Suprapubic skin (tissue), 4 donors: ENCODE data around the gene RNGTT. TPM values are rescaled to one million over a fixed set of nuclear protein-coding genes. Genes with fewer than 3 reads are reported as not detected.
A peak's percentile ranks its signal among the peaks of the same experiment; 100 is the strongest.

Experiments used
- DNase-seq, 2 donors: peaks; one replicate each; pipeline ENCODE4 v3.0.0-alpha.2; 2019; ENCODE audit warnings: low spot score in 2 of 2
- H3K27ac ChIP-seq: fragments of 200-600 bp; sonication (generic); one replicate; pipeline ENCODE4 v1.5.1; 2019
- H3K27me3 ChIP-seq: fragments of 200-600 bp; sonication (generic); one replicate; pipeline ENCODE4 v1.5.1; 2019
- H3K36me3 ChIP-seq: fragments of 200-600 bp; sonication (generic); one replicate; pipeline ENCODE4 v1.5.1; 2019
- H3K4me1 ChIP-seq: fragments of 200-600 bp; sonication (generic); one replicate; pipeline ENCODE4 v1.5.1; 2019
- H3K4me3 ChIP-seq: fragments of 200-600 bp; sonication (generic); one replicate; pipeline ENCODE4 v1.5.1; 2019; ENCODE audit warnings: mild to moderate bottlenecking
- H3K9me3 ChIP-seq: fragments of 200-600 bp; sonication (generic); one replicate; pipeline ENCODE4 v1.5.1; 2019
- CTCF ChIP-seq, 2 donors: fragments of 200-600 bp in 1 of 2; fragments of 450-650 bp in 1 of 2; sonication (generic) in 1 of 2; IDR thresholded peaks; one replicate each; pipeline ENCODE4 v1.5.1; 2016 to 2019; ENCODE audit warnings: antibody characterized with exemption in 2 of 2, mild to moderate bottlenecking in 1 of 2, moderate library complexity in 1 of 2
- EP300 ChIP-seq: sonication (generic); formaldehyde crosslinking; IDR thresholded peaks from one replicate; pipeline ENCODE4 v1.6.1; 2017; ENCODE audit warnings: antibody characterized with exemption
- POLR2A ChIP-seq, 2 donors: fragments of 450-650 bp; IDR thresholded peaks; one replicate each; pipeline ENCODE4 v1.6.1; 2017; ENCODE audit warnings: antibody characterized with exemption in 2 of 2, mild to moderate bottlenecking in 2 of 2, moderate library complexity in 2 of 2
- POLR2AphosphoS5 ChIP-seq, 3 donors: sonication (generic); formaldehyde crosslinking; IDR thresholded peaks; one replicate each; pipeline ENCODE4 v1.6.1; 2017; ENCODE audit warnings: antibody characterized with exemption in 3 of 3
- WGBS: methylation state at CpG from one replicate; pipeline ENCODE4 v1.1.5; 2018; 5-methylcytosine and 5-hydroxymethylcytosine counted together
- total RNA-seq, 4 donors: library from RNA; depleted of rRNA; stranded (reverse); fragments of >200 nt; gene quantifications; one replicate each; pipeline ENCODE4 v1.1.0, GENCODE V29; 2016

The RNGTT gene
- total RNA-seq, 4 donors from 2014 or later = 8.6 to 13.6 (median 11.6) TPM

- Histone ChIP-seq H3K9me3 (no peaks in the 10 kb centered on the region), H3K27ac (no peak overlapping the region), H3K4me3 (no peak overlapping the region), H3K27me3 (no peaks in the 10 kb centered on the region), H3K4me1 (no peaks in the 10 kb centered on the region), H3K36me3 (no peaks in the 10 kb centered on the region)
- WGBS = 94% methylated on average over 7 of the region's 7 CpGs
- DNase-seq = no peak
- TF ChIP-seq POLR2AphosphoS5 (IDR thresholded peaks at IDR 0.05) = no peak
- no peak for TF ChIP-seq POLR2A (IDR thresholded peaks at IDR 0.05)
- no peak for TF ChIP-seq CTCF (IDR thresholded peaks at IDR 0.05)
- TF ChIP-seq EP300 = no peak
Measured at GRCh38 chr6:88877893-88878292, 85.5 kb downstream of the RNGTT start.

- Histone ChIP-seq H3K36me3 (no peaks in the 10 kb centered on the region), H3K27me3 (no peaks in the 10 kb centered on the region), H3K9me3 (no peaks in the 10 kb centered on the region), H3K4me3 (no peak overlapping the region), H3K4me1 (no peaks in the 10 kb centered on the region), H3K27ac (no peak overlapping the region)
- no peak for TF ChIP-seq POLR2A (IDR thresholded peaks at IDR 0.05)
- no peak for TF ChIP-seq CTCF (IDR thresholded peaks at IDR 0.05)
- TF ChIP-seq EP300 = no peak
- no peak for DNase-seq
- WGBS = 80% methylated on average over 1 of the region's 1 CpG
Measured at GRCh38 chr6:88872962-88873361, 90.5 kb downstream of the RNGTT start.

- DNase-seq = no peak
- Histone ChIP-seq H3K36me3 (no peaks in the 10 kb centered on the region), H3K27ac (no peak overlapping the region), H3K9me3 (no peaks in the 10 kb centered on the region), H3K4me3 (no peak overlapping the region), H3K27me3 (no peaks in the 10 kb centered on the region), H3K4me1 (no peaks in the 10 kb centered on the region)
- 72% methylated on average over 3 of the region's 3 CpGs for WGBS
- no peak for TF ChIP-seq POLR2AphosphoS5 (IDR thresholded peaks at IDR 0.05)
- TF ChIP-seq CTCF (IDR thresholded peaks at IDR 0.05) = no peak
- TF ChIP-seq POLR2A (IDR thresholded peaks at IDR 0.05) = no peak
- TF ChIP-seq EP300 = no peak
Measured at GRCh38 chr6:88871498-88871897, 91.9 kb downstream of the RNGTT start.

GRCh38 chr6:88870717-88871330 is 92.6 kb downstream of the RNGTT start:
- Histone ChIP-seq H3K9me3 (no peaks in the 10 kb centered on the region), H3K27me3 (no peaks in the 10 kb centered on the region), H3K36me3 (no peaks in the 10 kb centered on the region), H3K27ac (no peak overlapping the region), H3K4me3 (no peak overlapping the region), H3K4me1 (no peaks in the 10 kb centered on the region)
- 4% methylated on average over 1 of the region's 1 CpG for WGBS
- TF ChIP-seq POLR2AphosphoS5 (IDR thresholded peaks at IDR 0.05) (no peak), CTCF (IDR thresholded peaks at IDR 0.05) (peak; percentile 32 to 40)
- DNase-seq = no peak

GRCh38 chr6:88869263-88870020 is 94.0 kb downstream of the RNGTT start:
- DNase-seq = no peak
- Histone ChIP-seq H3K4me1 (no peaks in the 10 kb centered on the region), H3K27ac (no peak overlapping the region), H3K9me3 (no peaks in the 10 kb centered on the region), H3K36me3 (no peaks in the 10 kb centered on the region), H3K27me3 (no peaks in the 10 kb centered on the region), H3K4me3 (no peak overlapping the region)
- no peak for TF ChIP-seq POLR2A (IDR thresholded peaks at IDR 0.05)
- TF ChIP-seq EP300 = no peak
- TF ChIP-seq POLR2AphosphoS5 (IDR thresholded peaks at IDR 0.05) = no peak
- TF ChIP-seq CTCF (IDR thresholded peaks at IDR 0.05) = no peak
- WGBS = 95% methylated on average over 1 of the region's 1 CpG
